Suprapubic skin (tissue), 4 donors: Measurements from ENCODE around the gene GGCX.
"Not testable (repeated sequence)": the region's sequence is repeated elsewhere in the genome, so short reads cannot be mapped to it uniquely, and the experiment has no call there.

ENCODE experiments used
- EP300 ChIP-seq: sonication (generic); formaldehyde crosslinking; IDR thresholded peaks from one replicate; pipeline ENCODE4 v1.6.1; 2017; ENCODE audit warnings: antibody characterized with exemption
- POLR2A ChIP-seq, 2 donors: fragments of 450-650 bp; IDR thresholded peaks; one replicate each; pipeline ENCODE4 v1.6.1; 2017; ENCODE audit warnings: antibody characterized with exemption in 2 of 2, mild to moderate bottlenecking in 2 of 2, moderate library complexity in 2 of 2
- POLR2AphosphoS5 ChIP-seq, 3 donors: sonication (generic); formaldehyde crosslinking; IDR thresholded peaks; one replicate each; pipeline ENCODE4 v1.6.1; 2017; ENCODE audit warnings: antibody characterized with exemption in 3 of 3
- TF ChIP-seq, protein P1 (sequence below), 2 donors: fragments of 200-600 bp in 1 of 2; fragments of 450-650 bp in 1 of 2; sonication (generic) in 1 of 2; IDR thresholded peaks; one replicate each; pipeline ENCODE4 v1.5.1; 2016 to 2019; ENCODE audit warnings: antibody characterized with exemption in 2 of 2, mild to moderate bottlenecking in 1 of 2, moderate library complexity in 1 of 2

DNA sequence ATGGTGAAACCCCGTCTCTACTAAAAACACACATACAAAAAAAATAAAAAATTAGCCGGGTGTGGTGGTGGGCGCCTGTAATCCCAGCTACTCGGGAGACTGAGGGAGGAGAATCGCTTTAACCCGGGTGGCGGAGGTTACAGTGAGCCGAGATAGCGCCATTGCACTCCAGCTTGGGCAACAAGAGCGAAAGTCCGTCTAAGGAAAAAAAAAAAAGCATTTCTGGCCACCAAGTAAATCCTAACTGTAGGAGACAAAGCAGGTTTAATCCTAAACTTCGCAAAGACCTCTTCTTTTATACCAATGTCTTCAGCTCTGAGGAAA, 928 bp downstream of the GGCX start:
- TF ChIP-seq EP300; POLR2A (IDR thresholded peaks at IDR 0.05); POLR2AphosphoS5 (IDR thresholded peaks at IDR 0.05): not testable (repeated sequence)
- TF ChIP-seq, protein P1, sequence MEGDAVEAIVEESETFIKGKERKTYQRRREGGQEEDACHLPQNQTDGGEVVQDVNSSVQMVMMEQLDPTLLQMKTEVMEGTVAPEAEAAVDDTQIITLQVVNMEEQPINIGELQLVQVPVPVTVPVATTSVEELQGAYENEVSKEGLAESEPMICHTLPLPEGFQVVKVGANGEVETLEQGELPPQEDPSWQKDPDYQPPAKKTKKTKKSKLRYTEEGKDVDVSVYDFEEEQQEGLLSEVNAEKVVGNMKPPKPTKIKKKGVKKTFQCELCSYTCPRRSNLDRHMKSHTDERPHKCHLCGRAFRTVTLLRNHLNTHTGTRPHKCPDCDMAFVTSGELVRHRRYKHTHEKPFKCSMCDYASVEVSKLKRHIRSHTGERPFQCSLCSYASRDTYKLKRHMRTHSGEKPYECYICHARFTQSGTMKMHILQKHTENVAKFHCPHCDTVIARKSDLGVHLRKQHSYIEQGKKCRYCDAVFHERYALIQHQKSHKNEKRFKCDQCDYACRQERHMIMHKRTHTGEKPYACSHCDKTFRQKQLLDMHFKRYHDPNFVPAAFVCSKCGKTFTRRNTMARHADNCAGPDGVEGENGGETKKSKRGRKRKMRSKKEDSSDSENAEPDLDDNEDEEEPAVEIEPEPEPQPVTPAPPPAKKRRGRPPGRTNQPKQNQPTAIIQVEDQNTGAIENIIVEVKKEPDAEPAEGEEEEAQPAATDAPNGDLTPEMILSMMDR (IDR thresholded peaks at IDR 0.05), result not testable (repeated sequence)
